Measurements from ENCODE around the gene TPPP3.
"Not testable (repeated sequence)": the region's sequence is repeated elsewhere in the genome, so short reads cannot be mapped to it uniquely, and the experiment has no call there.

The TPPP3 gene

DNA sequence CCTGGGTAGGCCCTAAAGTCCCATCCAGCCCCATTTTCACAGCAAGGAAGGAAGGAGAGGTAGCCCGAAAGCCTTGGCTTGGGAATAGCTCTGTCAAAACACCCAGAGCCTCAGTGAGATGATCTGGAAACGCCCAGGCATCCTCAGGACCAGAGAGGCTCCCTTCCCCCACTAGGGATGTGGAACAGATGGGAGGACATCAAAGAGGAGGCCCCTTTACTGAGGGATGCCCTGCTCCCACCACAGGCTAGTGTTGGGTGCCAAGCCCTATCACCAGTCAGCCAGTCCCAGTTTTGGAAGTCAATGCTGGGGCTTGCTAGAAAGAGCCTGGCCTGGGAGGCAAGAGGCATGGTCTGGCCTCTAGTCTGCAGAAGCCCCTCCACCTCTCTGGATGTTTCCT is 4.7 kb downstream of the TPPP3 start:
- no peak for DNase-seq

DNA sequence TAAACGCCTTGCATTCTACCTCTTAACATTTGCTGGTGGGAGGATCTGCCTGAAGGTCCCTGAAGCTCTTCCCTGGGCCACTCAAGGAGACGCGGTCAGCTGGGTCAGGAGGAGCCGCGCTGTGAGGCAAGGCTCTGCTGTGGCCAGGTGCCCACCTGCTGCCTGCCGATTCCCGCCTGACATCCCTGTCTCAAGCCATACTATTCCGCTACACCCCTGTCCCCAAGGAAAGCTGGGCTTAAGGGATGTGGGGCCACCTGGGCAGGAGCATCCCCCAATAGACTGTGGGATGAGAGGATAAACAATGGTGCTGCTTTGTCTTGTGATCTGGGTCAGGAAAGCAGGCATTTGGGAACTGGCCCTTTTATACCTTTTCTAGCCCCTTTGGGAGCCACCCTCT is 5.1 kb downstream of the TPPP3 start:
- DNase-seq = no peak

- no peak for DNase-seq
Measured at GRCh38 chr16:67387479-67388079, 5.7 kb downstream of the TPPP3 start.

DNA sequence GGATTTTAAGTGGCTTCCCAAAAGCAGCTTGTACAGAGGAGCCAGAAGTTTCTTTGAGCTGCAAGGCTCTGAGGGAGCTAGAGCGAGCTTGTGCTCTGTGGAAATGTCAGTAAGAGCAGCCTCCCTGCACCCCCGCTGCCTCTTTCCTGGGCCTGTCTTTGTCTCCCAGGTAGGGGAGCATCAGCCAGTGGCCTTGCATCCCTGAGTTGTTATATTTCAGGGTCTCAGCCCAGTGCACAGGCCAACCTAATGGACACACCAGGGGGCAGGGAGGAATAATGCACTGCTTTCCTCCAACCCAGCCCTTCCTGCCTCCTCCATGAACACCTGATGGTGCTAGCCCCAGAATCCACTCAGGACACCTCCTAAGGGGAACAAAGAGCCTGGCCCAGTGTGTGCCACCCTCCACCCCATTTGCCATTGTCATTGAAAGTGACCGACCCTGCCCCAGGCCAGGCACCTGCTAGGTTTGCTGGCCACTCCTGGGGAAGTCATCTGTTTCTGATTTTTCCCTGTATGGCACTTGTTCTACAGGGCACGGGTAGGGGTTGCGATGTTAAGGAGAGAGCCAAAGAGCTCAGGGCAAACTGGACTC is 6.3 kb downstream of the TPPP3 start:
- no peak for DNase-seq

DNA sequence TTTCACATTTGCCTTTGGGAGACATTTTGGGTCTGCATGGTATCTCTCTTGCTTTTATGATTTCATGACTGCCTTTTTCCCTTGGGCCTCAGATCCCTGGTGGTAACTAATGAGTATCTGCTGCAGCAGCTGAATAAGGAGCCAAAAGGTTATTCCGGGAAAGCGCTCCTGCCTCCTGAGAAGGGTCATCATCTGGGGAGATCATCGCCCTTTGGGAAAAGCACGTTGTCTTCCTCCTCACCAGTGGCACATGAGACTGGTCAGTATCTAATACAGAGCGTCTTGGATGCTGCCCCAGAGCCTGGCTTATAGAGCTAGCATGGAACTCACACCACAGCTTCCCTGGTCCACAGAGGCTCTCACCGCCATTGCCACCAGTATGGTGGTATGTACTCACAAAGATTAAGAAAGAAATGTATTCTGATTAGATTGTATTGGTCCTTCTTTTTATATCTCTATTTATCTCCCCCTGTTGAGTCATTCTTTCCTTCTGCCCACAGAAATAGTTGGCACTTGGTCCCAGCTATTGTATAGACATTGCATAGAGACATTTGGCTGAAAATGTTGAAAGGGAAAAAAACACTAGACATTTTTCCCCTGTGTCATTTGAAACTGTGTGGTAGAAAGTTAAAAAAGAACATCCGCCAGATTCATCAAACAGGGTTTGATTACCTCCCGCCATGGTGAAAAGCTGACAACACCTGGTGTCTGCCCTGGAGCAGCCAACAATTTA is 8.4 kb downstream of the TPPP3 start:
- DNase-seq = no peak

GRCh38 chr16:67383284-67383683 is 10.0 kb downstream of the TPPP3 start:
- no peak for DNase-seq

GRCh38 chr16:67378642-67379041 is 14.7 kb downstream of the TPPP3 start:
- no peak for DNase-seq

GRCh38 chr16:67376012-67376411 is 17.3 kb downstream of the TPPP3 start:
- not testable (repeated sequence) for DNase-seq

- no peak for DNase-seq
Measured at GRCh38 chr16:67372664-67373063, 20.6 kb downstream of the TPPP3 start.

DNA sequence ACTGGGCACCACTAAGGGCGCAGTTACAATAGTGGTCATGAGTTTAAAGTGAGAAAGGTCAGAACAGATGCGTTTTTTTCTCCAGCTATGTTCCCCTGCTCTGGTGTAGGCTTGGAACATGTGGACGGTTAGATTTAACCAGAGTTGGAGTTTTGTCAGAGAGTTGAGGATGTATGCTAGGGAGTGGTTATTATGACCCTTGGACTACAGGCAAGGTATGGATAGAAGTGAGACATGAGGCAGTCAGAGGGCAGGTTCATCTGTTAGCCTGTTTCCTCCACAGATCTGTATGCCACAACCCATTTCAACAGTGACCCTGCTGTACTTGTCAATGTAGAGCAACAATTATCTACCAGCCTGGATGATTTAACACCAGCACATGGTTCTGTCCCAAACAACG is 22.6 kb downstream of the TPPP3 start:
- no peak for DNase-seq

DNA sequence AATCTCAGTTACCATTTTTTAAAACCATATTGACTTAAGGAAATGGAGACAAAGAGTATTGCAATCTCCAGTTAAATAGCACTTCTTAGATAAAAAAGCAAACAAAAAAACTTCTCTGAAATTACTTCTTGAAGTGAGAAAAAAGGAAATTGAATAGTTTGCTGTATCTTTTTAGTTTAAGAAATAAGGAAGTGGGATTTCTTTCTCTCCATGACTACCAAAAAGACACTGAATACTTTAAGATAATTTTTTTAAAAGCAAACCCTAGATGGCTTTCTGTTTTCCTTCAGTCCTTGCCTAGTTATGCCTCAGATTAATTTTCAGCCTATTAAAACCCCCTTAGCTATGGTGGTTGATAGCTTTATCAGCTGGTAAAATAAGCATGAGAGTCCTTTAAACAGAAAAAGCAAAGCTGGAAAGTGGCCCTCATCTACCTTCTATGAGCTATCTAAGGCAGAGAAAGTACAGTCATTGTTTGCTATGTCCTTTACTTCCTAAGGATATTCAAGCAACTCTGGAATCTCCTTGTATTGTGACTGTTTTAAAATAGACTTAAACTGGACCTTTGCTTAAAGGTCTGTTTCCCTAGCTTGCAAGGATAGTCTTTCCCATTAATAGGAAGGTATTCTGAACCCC is 28.6 kb downstream of the TPPP3 start:
- DNase-seq = no peak

- DNase-seq = no peak
Measured at GRCh38 chr16:67361038-67361437, 32.3 kb downstream of the TPPP3 start.

DNA sequence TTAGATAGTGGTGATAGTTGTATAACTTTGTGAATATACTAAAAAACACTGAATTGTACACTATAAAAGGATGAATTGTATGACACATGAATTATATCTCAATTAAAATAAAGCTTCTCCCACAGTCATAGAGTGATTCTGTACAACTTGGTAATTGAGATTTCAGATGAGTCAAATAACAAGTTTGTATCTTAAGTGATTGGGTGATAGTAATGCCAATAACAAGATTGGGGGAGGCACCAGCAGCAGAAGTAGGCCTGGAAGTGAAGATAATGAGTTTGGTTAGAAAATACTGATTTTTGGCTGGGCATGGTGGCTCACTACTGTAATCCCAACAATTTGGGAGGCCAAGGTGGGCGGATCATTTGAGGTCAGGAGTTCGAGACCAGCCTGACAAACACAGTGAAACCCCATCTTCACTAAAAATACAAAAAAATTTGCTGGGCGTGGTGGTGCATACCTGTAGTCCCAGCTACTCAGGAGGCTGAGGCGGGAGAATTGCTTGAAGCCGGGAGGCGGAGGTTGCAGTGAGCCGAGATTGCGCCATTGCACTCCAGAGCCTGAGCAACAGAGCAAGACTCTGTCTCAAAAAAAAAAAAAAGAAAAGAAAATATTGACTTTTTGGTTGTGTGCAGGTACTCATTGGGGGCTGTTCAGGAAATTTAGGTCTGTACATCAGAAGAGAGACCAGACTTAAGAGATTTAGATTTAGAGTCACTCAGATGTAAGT is 33.6 kb downstream of the TPPP3 start:
- DNase-seq = not testable (repeated sequence)

GRCh38 chr16:67357561-67357960 is 35.7 kb downstream of the TPPP3 start:
- DNase-seq = no peak

DNA sequence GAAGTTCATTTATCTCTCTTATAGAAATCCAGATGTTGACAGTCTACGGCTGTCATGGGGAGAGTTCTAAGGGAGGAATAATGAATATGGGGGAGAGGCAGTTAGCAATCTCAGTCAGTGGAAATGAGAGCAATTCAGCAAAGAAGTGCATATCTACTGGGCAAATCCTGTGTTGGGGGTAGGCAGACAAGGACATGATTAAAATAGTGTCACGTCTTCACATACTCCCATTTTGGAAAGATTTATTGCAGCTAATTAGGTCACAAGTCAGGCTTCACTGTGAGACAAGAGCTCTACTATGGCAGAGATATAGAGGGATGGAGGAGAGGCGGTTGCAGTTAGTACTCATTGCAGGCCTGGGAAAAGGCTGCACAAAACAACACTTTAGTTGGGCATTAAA is 36.9 kb downstream of the TPPP3 start:
- DNase-seq = no peak

- DNase-seq = not testable (repeated sequence)
Measured at GRCh38 chr16:67352463-67352862, 40.8 kb downstream of the TPPP3 start.

DNA sequence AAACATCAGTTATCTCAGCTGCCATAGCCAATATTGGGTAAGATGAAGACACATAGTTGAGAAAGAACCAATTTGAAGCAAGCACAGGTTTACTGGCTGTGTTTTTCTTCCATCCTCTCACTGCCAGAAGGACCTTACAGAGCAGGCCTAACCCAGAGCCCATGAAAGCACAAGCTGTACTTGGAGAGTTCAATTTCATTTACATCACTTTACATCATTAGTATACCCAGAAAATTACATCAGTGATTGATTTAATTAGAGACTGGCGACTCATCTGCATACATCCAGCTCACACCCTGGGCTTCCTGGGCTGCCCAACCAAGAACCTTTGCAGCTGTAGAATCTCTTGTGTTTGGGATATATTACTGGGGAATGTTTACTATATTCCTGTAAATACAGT is 43.0 kb downstream of the TPPP3 start:
- no peak for DNase-seq

GRCh38 chr16:67349172-67349571 is 44.1 kb downstream of the TPPP3 start:
- DNase-seq = no peak

GRCh38 chr16:67346341-67346740 is 47.0 kb downstream of the TPPP3 start:
- no peak for DNase-seq

DNA sequence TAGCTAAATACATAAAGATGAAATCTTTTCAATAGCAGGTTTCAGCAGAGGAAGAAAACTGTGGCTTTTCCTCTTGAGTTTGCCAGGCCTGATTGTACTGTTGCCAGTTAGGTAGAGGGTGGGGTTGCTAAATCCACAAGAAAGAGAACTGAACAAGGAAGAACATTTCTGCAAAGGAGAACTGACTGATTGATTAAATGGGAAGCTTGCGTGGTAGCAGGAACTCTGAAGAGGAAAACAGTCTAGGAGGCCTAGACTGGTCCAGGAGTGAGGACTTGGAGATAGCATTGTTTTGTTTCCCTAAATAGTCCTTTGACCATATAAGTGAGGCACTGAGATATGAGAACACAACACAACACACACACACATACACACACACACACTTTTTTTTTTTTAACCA is 47.9 kb downstream of the TPPP3 start:
- DNase-seq = no peak

- no peak for DNase-seq
Measured at GRCh38 chr16:67342616-67343015, 50.7 kb downstream of the TPPP3 start.

GRCh38 chr16:67341250-67341649 is 52.0 kb downstream of the TPPP3 start:
- no peak for DNase-seq

Measured in SIG-M5 (cell line).